H9 (cell line): ENCODE results near the gene BPIFA3. TPM values are rescaled to one million over a fixed set of nuclear protein-coding genes. Genes with fewer than 3 reads are reported as not detected.

Experiments used
- DNase-seq: peaks from one replicate; pipeline ENCODE4 v3.0.0-alpha.2; 2017
- H2AFZ ChIP-seq: one replicate; pipeline ENCODE4 v1.6.1; 2013; ENCODE audit warnings: mild to moderate bottlenecking, low read length, control low read depth, moderate library complexity
- H2AK5ac ChIP-seq: 2 replicates; pipeline ENCODE4 v1.6.1; 2013; ENCODE audit warnings: low read length, control low read depth, mixed read lengths; ENCODE audit not compliant: insufficient read length
- H2BK120ac ChIP-seq: one replicate; pipeline ENCODE4 v1.6.1; 2013; ENCODE audit warnings: low read depth, mild to moderate bottlenecking, low read length, control low read depth, inconsistent platforms; ENCODE audit not compliant: poor library complexity, severe bottlenecking
- H2BK12ac ChIP-seq: 2 replicates; pipeline ENCODE4 v1.6.1; 2013; ENCODE audit warnings: low read length, control low read depth, mixed read lengths, low read depth; ENCODE audit not compliant: insufficient read length
- H2BK15ac ChIP-seq: 2 replicates; pipeline ENCODE4 v1.6.1; 2013; ENCODE audit warnings: low read depth, low read length, control low read depth
- H2BK20ac ChIP-seq: one replicate; pipeline ENCODE4 v1.6.1; 2013; ENCODE audit warnings: low read depth, mild to moderate bottlenecking, low read length, control low read depth, inconsistent platforms; ENCODE audit not compliant: poor library complexity, severe bottlenecking
- H2BK5ac ChIP-seq: 2 replicates; pipeline ENCODE4 v1.6.1; 2013; ENCODE audit warnings: low read length, control low read depth, mixed read lengths; ENCODE audit not compliant: insufficient read length
- H3K14ac ChIP-seq: 2 replicates; pipeline ENCODE4 v1.6.1; 2013; ENCODE audit warnings: low read length, control low read depth; ENCODE audit not compliant: insufficient read depth
- H3K18ac ChIP-seq: 2 replicates; pipeline ENCODE4 v1.6.1; 2013; ENCODE audit warnings: low read depth, mild to moderate bottlenecking, mixed read lengths, low read length, control low read depth; ENCODE audit not compliant: insufficient read length
- H3K23ac ChIP-seq: 2 replicates; pipeline ENCODE4 v1.6.1; 2013; ENCODE audit warnings: low read length, control low read depth, mixed read lengths, low read depth; ENCODE audit not compliant: insufficient read length
- H3K23me2 ChIP-seq: 2 replicates; pipeline ENCODE4 v1.6.1; 2013; ENCODE audit warnings: low read depth, mild to moderate bottlenecking, mixed read lengths, low read length, control low read depth; ENCODE audit not compliant: insufficient read length, poor library complexity, severe bottlenecking
- H3K27ac ChIP-seq: 2 replicates; pipeline ENCODE4 v1.5.1; 2013; ENCODE audit warnings: low read length, control low read depth, mixed read lengths, low read depth; ENCODE audit not compliant: insufficient read length
- H3K27me3 ChIP-seq: 2 replicates; pipeline ENCODE4 v1.6.1; 2013; ENCODE audit warnings: low read length, control low read depth, inconsistent platforms; ENCODE audit not compliant: insufficient read depth
- H3K4ac ChIP-seq: 2 replicates; pipeline ENCODE4 v1.6.1; 2013; ENCODE audit warnings: low read depth, mild to moderate bottlenecking, control low read depth, inconsistent platforms, low read length, moderate library complexity
- H3K4me1 ChIP-seq: 2 replicates; pipeline ENCODE4 v1.6.1; 2013; ENCODE audit warnings: low read length, control low read depth, inconsistent platforms; ENCODE audit not compliant: insufficient read depth
- H3K4me2 ChIP-seq: 2 replicates; pipeline ENCODE4 v1.6.1; 2013; ENCODE audit warnings: low read length, control low read depth, mixed read lengths; ENCODE audit not compliant: insufficient read length, insufficient read depth
- H3K56ac ChIP-seq: 2 replicates; pipeline ENCODE4 v1.6.1; 2013; ENCODE audit warnings: low read depth, mild to moderate bottlenecking, mixed read lengths, low read length, control low read depth; ENCODE audit not compliant: insufficient read length
- H3K79me1 ChIP-seq: 2 replicates; pipeline ENCODE4 v1.6.1; 2013; ENCODE audit warnings: low read depth, mild to moderate bottlenecking, moderate library complexity, low read length, control low read depth, inconsistent platforms; ENCODE audit not compliant: insufficient read depth, poor library complexity, severe bottlenecking
- H3K79me2 ChIP-seq: 2 replicates; pipeline ENCODE4 v1.6.1; 2013; ENCODE audit warnings: low read length, control low read depth, inconsistent platforms; ENCODE audit not compliant: insufficient read depth
- H3K9ac ChIP-seq: 2 replicates; pipeline ENCODE4 v1.6.1; 2013; ENCODE audit warnings: low read length, control low read depth, mixed read lengths; ENCODE audit not compliant: insufficient read length; ENCODE audit errors: extremely low read depth
- H3K9me3 ChIP-seq: one replicate; pipeline ENCODE4 v1.6.1; 2013; ENCODE audit warnings: low read depth, low read length, inconsistent platforms; ENCODE audit not compliant: control insufficient read depth
- H3T11ph ChIP-seq: one replicate; pipeline ENCODE4 v1.6.1; 2013; ENCODE audit warnings: mild to moderate bottlenecking, low read length, control low read depth, inconsistent platforms
- H4K20me1 ChIP-seq: one replicate; pipeline ENCODE4 v1.6.1; 2013; ENCODE audit not compliant: control insufficient read depth, insufficient read length, insufficient read depth
- H4K5ac ChIP-seq: 2 replicates; pipeline ENCODE4 v1.6.1; 2013; ENCODE audit warnings: low read depth, mild to moderate bottlenecking, mixed read lengths, low read length, control low read depth; ENCODE audit not compliant: insufficient read length
- H4K8ac ChIP-seq: replicated peaks from 2 replicates; pipeline ENCODE4 v1.6.1; 2013; ENCODE audit warnings: low read length, control low read depth, mixed read lengths, low read depth; ENCODE audit not compliant: insufficient read length
- H4K91ac ChIP-seq: 2 replicates; pipeline ENCODE4 v1.6.1; 2013; ENCODE audit warnings: low read depth, mild to moderate bottlenecking, moderate library complexity, mixed read lengths, low read length, control low read depth; ENCODE audit not compliant: insufficient read length
- H3K27ac Mint-ChIP-seq, 3 experiments: 2 replicates in 2 of 3; 3 replicates in 1 of 3; pipeline ENCODE4 v1.8.0; 2020 to 2021; ENCODE audit warnings: mixed read lengths in 3 of 3, mild to moderate bottlenecking in 1 of 3, moderate library complexity in 1 of 3
- H3K27me3 Mint-ChIP-seq: 2 replicates; pipeline ENCODE4 v1.8.0; 2021; ENCODE audit warnings: low read depth, mild to moderate bottlenecking, moderate library complexity, mixed read lengths
- H3K36me3 Mint-ChIP-seq, 3 experiments: 2 replicates in 2 of 3; 3 replicates in 1 of 3; pipeline ENCODE4 v1.8.0; 2020 to 2021; ENCODE audit warnings: low read depth in 3 of 3, mixed read lengths in 3 of 3; ENCODE audit not compliant: insufficient read depth in 1 of 3
- H3K4me1 Mint-ChIP-seq, 2 experiments: 2 replicates each; pipeline ENCODE4 v1.8.0; 2020; ENCODE audit warnings: mixed read lengths in 2 of 2
- H3K4me3 Mint-ChIP-seq, 2 experiments: 2 replicates in 1 of 2; 3 replicates in 1 of 2; pipeline ENCODE4 v1.8.0; 2020 to 2021; ENCODE audit warnings: mild to moderate bottlenecking in 2 of 2, mixed read lengths in 2 of 2, moderate library complexity in 1 of 2
- H3K9me3 Mint-ChIP-seq, 2 experiments: 2 replicates in 1 of 2; 3 replicates in 1 of 2; pipeline ENCODE4 v1.8.0; 2020; ENCODE audit warnings: mild to moderate bottlenecking in 2 of 2, mixed read lengths in 2 of 2, moderate library complexity in 1 of 2
- CTCF ChIP-seq: fragments of 200-600 bp; sonication (generic); conservative IDR thresholded peaks from 3 replicates; pipeline ENCODE4 v1.8.0; 2021; ENCODE audit warnings: antibody characterized with exemption, mild to moderate bottlenecking
- WGBS: extraction: QIAGEN DNeasy Blood & Tissue Kit; methylation state at CpG from one replicate; pipeline ENCODE4 v1.1.7; 2013; ENCODE audit warnings: missing lambda C conversion rate, low lambda C conversion rate, mixed read lengths; ENCODE audit not compliant: insufficient read length; ENCODE audit errors: extremely low coverage; 5-methylcytosine and 5-hydroxymethylcytosine counted together
- total RNA-seq: library from RNA; stranded (reverse); gene quantifications from 2 replicates; pipeline ENCODE4 v1.2.1, GENCODE V29; 2021

The BPIFA3 gene
- total RNA-seq, 1 experiment from 2014 or later: not detected

GRCh38 chr20:33251496-33251895, 34.3 kb downstream of the BPIFA3 start:
- H3K79me1 ChIP-seq: no peaks in the 10 kb centered on the region
- no peaks in the 10 kb centered on the region for H3K4me1 ChIP-seq
- Mint-ChIP-seq H3K4me3 (no peak overlapping the region), H3K36me3 (no peaks in the 10 kb centered on the region), H3K27ac (no peak overlapping the region), H3K27me3 (peaks cover 7% of the 10 kb centered on the region), H3K9me3 (no peaks in the 10 kb centered on the region; a peak in 1 of 5 replicates), H3K4me1 (peaks cover 4% of the 10 kb centered on the region in 2 experiments; a peak in 3 of 4 replicates)
- H2BK120ac ChIP-seq: no peak overlapping the region
- H4K5ac ChIP-seq: no peak overlapping the region
- no peak overlapping the region for H2BK15ac ChIP-seq
- H3K9me3 ChIP-seq: no peaks in the 10 kb centered on the region
- no peak overlapping the region for H2BK12ac ChIP-seq
- no peak overlapping the region for H3K23ac ChIP-seq
- H3K56ac ChIP-seq: no peak overlapping the region
- no peak overlapping the region for H2AFZ ChIP-seq
- no peak overlapping the region for H3K14ac ChIP-seq
- whole genome bisulfite sequencing: no CpG with 5 or more reads among the region's 3 CpGs
- no peak overlapping the region for H4K8ac ChIP-seq
- no peak for DNase-seq
- no peak overlapping the region for H3K18ac ChIP-seq
- no peak for TF ChIP-seq CTCF
- H3T11ph ChIP-seq: no peak overlapping the region
- H3K4ac ChIP-seq: no peak overlapping the region
- H3K27ac ChIP-seq: no peak overlapping the region
- H2BK5ac ChIP-seq: no peak overlapping the region
- H3K79me2 ChIP-seq: no peaks in the 10 kb centered on the region
- H4K91ac ChIP-seq: no peak overlapping the region
- H3K4me2 ChIP-seq: no peak overlapping the region
- H3K23me2 ChIP-seq: no peaks in the 10 kb centered on the region
- no peak overlapping the region for H2AK5ac ChIP-seq
- no peaks in the 10 kb centered on the region for H3K27me3 ChIP-seq
- no peak overlapping the region for H2BK20ac ChIP-seq
- H4K20me1 ChIP-seq: no peaks in the 10 kb centered on the region
- no peak overlapping the region for H3K9ac ChIP-seq
